GM12878 (cell line): ENCODE data around the gene KCND3. TPM values are rescaled to one million over a fixed set of nuclear protein-coding genes. Genes with fewer than 3 reads are reported as not detected.

Experiments
- ATAC-seq: fragments of 200-7000 bp; cut with Tn5 transposase; 3 replicates; pipeline ENCODE4 v1.9.1; 2020; ENCODE audit warnings: mild to moderate bottlenecking, moderate library complexity
- BruUV-seq: library from RNA; stranded (reverse); fragments of 400-500 nt; replicated peaks from 2 replicates; lab custom pipeline; 2021; lab: Mats Ljungman, UMichigan
- CTCF ChIA-PET: fragments of 300-600 bp; sonication (Branson Sonifier 250); formaldehyde crosslinking; extraction: SDS; loops from one replicate; lab custom pipeline; 2021; ENCODE audit warnings: inconsistent platforms; lab: Yijun Ruan, JAX
- POLR2A ChIA-PET: fragments of 350-600 bp; formaldehyde crosslinking; extraction: SDS; loops from one replicate; lab custom pipeline; 2021; ENCODE audit warnings: inconsistent platforms; lab: Charles Lee
- RAD21 ChIA-PET: fragments of 300-600 bp; sonication (Branson Sonifier 250); formaldehyde crosslinking; loops from one replicate; lab custom pipeline; 2023; ENCODE audit warnings: antibody characterized with exemption; ENCODE audit not compliant: unreplicated experiment; lab: Charles Lee
- SMC1A ChIA-PET: fragments of 300-600 bp; sonication (Branson Sonifier 250); formaldehyde crosslinking; loops from one replicate; lab custom pipeline; 2023; ENCODE audit not compliant: unreplicated experiment, uncharacterized antibody; lab: Charles Lee
- DNase-seq: peaks from one replicate; pipeline ENCODE4 v3.0.0-alpha.2; 2011; ENCODE audit warnings: low read depth, low spot score
- FAIRE-seq: peaks from 3 replicates; lab custom pipeline; 2011; peaks lifted over from hg19 to GRCh38; lab: Jason Lieb, UNC
- H2AFZ ChIP-seq: 2 replicates; pipeline ENCODE4 v1.6.0; 2011; ENCODE audit warnings: low read depth, low read length, control low read depth; ENCODE audit not compliant: control insufficient read depth
- H3K27ac ChIP-seq: 2 replicates; pipeline ENCODE4 v1.5.1; 2011; ENCODE audit warnings: control low read depth; ENCODE audit not compliant: control insufficient read depth, insufficient read depth
- H3K27me3 ChIP-seq, 2 experiments: replicated peaks in 1 of 2; 2 replicates each; pipeline versions ENCODE4 v1.6.0 to v1.6.1; 2011; ENCODE audit warnings: low read length in 1 of 2; ENCODE audit not compliant: control insufficient read depth in 2 of 2, insufficient read depth in 2 of 2
- H3K36me3 ChIP-seq, 2 experiments: 2 replicates each; pipeline ENCODE4 v1.5.1; 2011; ENCODE audit warnings: low read length in 1 of 2; ENCODE audit not compliant: control insufficient read depth in 2 of 2, insufficient read depth in 2 of 2
- H3K4me1 ChIP-seq: 2 replicates; pipeline ENCODE4 v1.6.1; 2011; ENCODE audit warnings: mild to moderate bottlenecking, low read length, moderate library complexity, mixed read lengths; ENCODE audit not compliant: control insufficient read depth, insufficient read depth
- H3K4me2 ChIP-seq: 2 replicates; pipeline ENCODE4 v1.6.0; 2011; ENCODE audit warnings: control low read depth; ENCODE audit not compliant: control insufficient read depth, insufficient read depth
- H3K4me3 ChIP-seq: fragments of 200-600 bp; sonication (generic); 2 replicates; pipeline ENCODE4 v1.5.1; 2016
- H3K79me2 ChIP-seq: 2 replicates; pipeline ENCODE4 v1.6.0; 2011; ENCODE audit warnings: low read length; ENCODE audit not compliant: control insufficient read depth, insufficient read depth
- H3K9ac ChIP-seq: 2 replicates; pipeline ENCODE4 v1.8.0; 2011; ENCODE audit warnings: low read length, control low read depth, mixed read lengths; ENCODE audit not compliant: control insufficient read depth, insufficient read depth
- H3K9me3 ChIP-seq: replicated peaks from 3 replicates; pipeline ENCODE4 v1.5.1; 2011; ENCODE audit warnings: mild to moderate bottlenecking, low read length; ENCODE audit not compliant: control insufficient read depth, insufficient read depth
- H4K20me1 ChIP-seq: 2 replicates; pipeline ENCODE4 v1.6.0; 2011; ENCODE audit not compliant: control insufficient read depth, insufficient read depth
- ESRRA ChIP-seq: IDR thresholded peaks from 2 replicates; pipeline ENCODE4 v1.6.1; 2012; ENCODE audit warnings: mild to moderate bottlenecking, low read length, improper control_type of control experiment
- IRF3 ChIP-seq: fragments of 450-650 bp; IDR thresholded peaks from 2 replicates; pipeline ENCODE4 v1.6.1; 2014; ENCODE audit warnings: mild to moderate bottlenecking
- NFYA ChIP-seq: IDR thresholded peaks from 2 replicates; pipeline ENCODE4 v1.6.1; 2011; ENCODE audit warnings: low read depth, mild to moderate bottlenecking, low read length, improper control_type of control experiment, borderline replicate concordance
- PAX8 ChIP-seq: fragments of 450-650 bp; IDR thresholded peaks from 2 replicates; pipeline ENCODE4 v1.6.1; 2017; ENCODE audit warnings: mild to moderate bottlenecking, moderate library complexity
- RAD21 ChIP-seq: IDR thresholded peaks from 2 replicates; pipeline ENCODE4 v1.6.1; 2011; ENCODE audit warnings: mild to moderate bottlenecking, low read depth, low read length, moderate library complexity; ENCODE audit not compliant: insufficient read depth
- RB1 ChIP-seq: fragments of 450-650 bp; formaldehyde crosslinking; IDR thresholded peaks from 2 replicates; pipeline ENCODE4 v1.6.1; 2017; ENCODE audit warnings: mild to moderate bottlenecking, borderline replicate concordance
- SIN3A ChIP-seq: IDR thresholded peaks from 2 replicates; pipeline ENCODE4 v1.6.1; 2012; ENCODE audit warnings: low read depth, low read length, improper control_type of control experiment
- SMARCA5 ChIP-seq: fragments of 450-650 bp; IDR thresholded peaks from 2 replicates; pipeline ENCODE4 v1.6.1; 2017; ENCODE audit warnings: mild to moderate bottlenecking
- SPI1 ChIP-seq: IDR thresholded peaks from 2 replicates; pipeline ENCODE4 v1.6.1; 2011; ENCODE audit warnings: low read depth, mild to moderate bottlenecking, low read length, moderate library complexity, borderline replicate concordance; ENCODE audit not compliant: insufficient read depth
- STAT1 ChIP-seq: fragments of 450-650 bp; conservative IDR thresholded peaks from 2 replicates; pipeline ENCODE4 v1.6.1; 2014; ENCODE audit warnings: antibody characterized with exemption, mild to moderate bottlenecking
- TAF1 ChIP-seq: IDR thresholded peaks from 2 replicates; pipeline ENCODE4 v1.6.1; 2011; ENCODE audit warnings: mild to moderate bottlenecking, low read depth, low read length, borderline replicate concordance
- TARDBP ChIP-seq: IDR thresholded peaks from 2 replicates; pipeline ENCODE4 v1.6.1; 2016; ENCODE audit warnings: borderline replicate concordance
- TCF12 ChIP-seq: IDR thresholded peaks from 2 replicates; pipeline ENCODE4 v1.6.1; 2011; ENCODE audit warnings: low read depth, mild to moderate bottlenecking, low read length
- YBX1 ChIP-seq: fragments of 450-650 bp; IDR thresholded peaks from 2 replicates; pipeline ENCODE4 v1.6.1; 2016; ENCODE audit warnings: antibody characterized with exemption
- WGBS: methylation state at CpG from one replicate; pipeline ENCODE4 v1.1.6; 2016; ENCODE audit warnings: low lambda C conversion rate; ENCODE audit not compliant: insufficient replicate concordance, insufficient coverage; ENCODE audit errors: missing lambda C conversion rate; 5-methylcytosine and 5-hydroxymethylcytosine counted together
- in situ Hi-C: fragments of 300-500 bp; cut with MboI; formaldehyde crosslinking; loops from 9 replicates; pipeline ENCODE4 v1.14.3; 2018; ENCODE audit warnings: mixed read lengths
- intact Hi-C: fragments of 100-400 bp; cut with micrococcal nuclease; formaldehyde crosslinking; loops from one replicate; pipeline ENCODE4 v1.14.2; 2022; ENCODE audit not compliant: unreplicated experiment
- polyA plus RNA-seq, 11 experiments: library from polyadenylated mRNA; depleted of rRNA in 4 of 11; unstranded in 6 of 11; stranded (reverse) in 5 of 11; fragments of >200 nt; fragmentation: Nextera tagmentation in 4 of 11; fragmentation: Illumina TruSeq in 1 of 11; extraction: Ambion mirVana in 4 of 11; extraction: Trizol in 1 of 11; gene quantifications; 1 replicate in 1 of 11; 2 replicates in 10 of 11; pipeline versions ENCODE4 v1.2.1 to v1.2.3, GENCODE V29; 2011 to 2016; ENCODE audit warnings: inconsistent platforms in 2 of 11, missing spikeins in 2 of 11, low read depth in 1 of 11
- total RNA-seq, 4 experiments: library from RNA; depleted of rRNA in 3 of 4; stranded (reverse); fragments of >200 nt in 3 of 4; fragmentation: Illumina TruSeq in 1 of 4; extraction: Trizol in 1 of 4; gene quantifications; 2 replicates each; pipeline versions ENCODE4 v1.2.1 to v1.2.3, GENCODE V29; 2013 to 2021

Gene KCND3
- total and polyA plus RNA-seq, 10 of the 15 experiments (the other 5 are each of a cell fraction or from before 2014, with no cell fraction given), result 0.02 TPM; not detected in 9

- SMC1A ChIA-PET, result no interaction called here
- 50% methylated on average over 7 of the region's 7 CpGs for WGBS
- FAIRE-seq (no peak), DNase-seq (no peak), ATAC-seq (no peak)
- Histone ChIP-seq H3K79me2 (no peaks in the 10 kb centered on the region), H3K4me3 (no peak overlapping the region), H4K20me1 (no peaks in the 10 kb centered on the region), H3K4me2 (no peak overlapping the region), H3K4me1 (no peaks in the 10 kb centered on the region), H3K36me3 (no peaks in the 10 kb centered on the region), H3K27ac (no peak overlapping the region), H2AFZ (no peak overlapping the region), H3K9ac (no peak overlapping the region), H3K9me3 (no peaks in the 10 kb centered on the region), H3K27me3 (no peaks in the 10 kb centered on the region; a peak in 1 of 4 replicates)
- in situ Hi-C loops (no loop called here), intact Hi-C loops (no loop called here)
- TF ChIP-seq ESRRA, result no peak
- TF ChIP-seq NFYA, result no peak
- no peak for TF ChIP-seq RB1
- TF ChIP-seq PAX8, result no peak
- TF ChIP-seq TCF12, result no peak
- TF ChIP-seq SMARCA5, result no peak
- TF ChIP-seq TARDBP, result no peak
- no peak for TF ChIP-seq IRF3
- no peak for TF ChIP-seq RAD21
- no peak for TF ChIP-seq YBX1
- TF ChIP-seq SPI1, result no peak
- no peak for TF ChIP-seq STAT1
- no peak for TF ChIP-seq TAF1
- TF ChIP-seq SIN3A, result no peak
- CTCF ChIA-PET, result no interaction called here
- POLR2A ChIA-PET, result no interaction called here
- RAD21 ChIA-PET, result no interaction called here
- no TSS peak for BruUV-seq
Measured at GRCh38 chr1:111841189-111841588, 148.3 kb downstream of the KCND3 start.
